ENCODE data around the gene SAFB.
A peak's percentile ranks its signal among the peaks of the same experiment; 100 is the strongest.

Gene SAFB

DNA sequence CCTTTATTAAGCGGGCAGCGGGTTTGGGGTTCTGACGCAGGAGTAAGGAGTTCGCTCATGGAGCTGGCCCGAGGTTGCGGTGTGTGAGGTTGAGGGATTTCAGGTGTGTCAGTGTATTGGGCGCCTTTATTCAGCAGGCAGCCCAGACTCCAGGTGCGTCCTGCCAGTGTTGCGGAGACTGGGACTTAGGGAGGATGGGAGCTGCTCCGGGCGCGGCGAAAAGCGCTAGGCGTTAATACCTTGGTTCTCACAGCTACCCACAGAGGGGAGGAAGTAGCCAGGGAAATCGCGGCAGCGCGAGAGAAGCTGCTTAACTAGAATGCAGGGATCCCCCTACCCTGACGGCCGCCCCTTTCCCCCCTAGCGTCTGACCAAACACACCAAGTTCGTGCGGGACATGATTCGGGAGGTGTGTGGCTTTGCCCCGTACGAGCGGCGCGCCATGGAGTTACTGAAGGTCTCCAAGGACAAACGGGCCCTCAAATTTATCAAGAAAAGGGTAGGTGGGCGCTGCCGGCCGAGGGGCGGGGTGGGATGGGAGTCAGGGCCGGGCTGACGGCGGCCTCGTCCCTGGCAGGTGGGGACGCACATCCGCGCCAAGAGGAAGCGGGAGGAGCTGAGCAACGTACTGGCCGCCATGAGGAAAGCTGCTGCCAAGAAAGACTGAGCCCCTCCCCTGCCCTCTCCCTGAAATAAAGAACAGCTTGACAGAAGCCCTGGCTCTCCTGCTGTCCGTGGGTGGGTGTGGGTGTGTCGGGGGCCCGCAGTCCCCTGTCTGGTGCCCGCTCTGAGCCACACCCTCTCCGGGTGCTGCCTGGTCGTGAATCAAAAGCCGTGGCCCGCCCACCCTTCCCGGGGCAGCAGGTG, 68.3 kb downstream of the SAFB start:
- DNase-seq, result peak; percentile 23 to 46 (median 29)
- peaks cover 72% of the 10 kb centered on the region for H3K36me3 Mint-ChIP-seq (ENCODE audit: insufficient read depth)
- no peak for ATAC-seq (replicated peaks)
- peak overlapping the region; percentile 94 to 98 for H3K27ac Mint-ChIP-seq
- peaks cover 19 to 30% of the 10 kb centered on the region in 2 donors for H3K4me1 Mint-ChIP-seq (ENCODE audit: low read depth in 2 of 2)
- peak overlapping the region; percentile 96 to 98 for H3K4me3 Mint-ChIP-seq
- no peaks in the 10 kb centered on the region for H3K9me3 Mint-ChIP-seq
- no peaks in the 10 kb centered on the region for H3K27me3 Mint-ChIP-seq

DNA sequence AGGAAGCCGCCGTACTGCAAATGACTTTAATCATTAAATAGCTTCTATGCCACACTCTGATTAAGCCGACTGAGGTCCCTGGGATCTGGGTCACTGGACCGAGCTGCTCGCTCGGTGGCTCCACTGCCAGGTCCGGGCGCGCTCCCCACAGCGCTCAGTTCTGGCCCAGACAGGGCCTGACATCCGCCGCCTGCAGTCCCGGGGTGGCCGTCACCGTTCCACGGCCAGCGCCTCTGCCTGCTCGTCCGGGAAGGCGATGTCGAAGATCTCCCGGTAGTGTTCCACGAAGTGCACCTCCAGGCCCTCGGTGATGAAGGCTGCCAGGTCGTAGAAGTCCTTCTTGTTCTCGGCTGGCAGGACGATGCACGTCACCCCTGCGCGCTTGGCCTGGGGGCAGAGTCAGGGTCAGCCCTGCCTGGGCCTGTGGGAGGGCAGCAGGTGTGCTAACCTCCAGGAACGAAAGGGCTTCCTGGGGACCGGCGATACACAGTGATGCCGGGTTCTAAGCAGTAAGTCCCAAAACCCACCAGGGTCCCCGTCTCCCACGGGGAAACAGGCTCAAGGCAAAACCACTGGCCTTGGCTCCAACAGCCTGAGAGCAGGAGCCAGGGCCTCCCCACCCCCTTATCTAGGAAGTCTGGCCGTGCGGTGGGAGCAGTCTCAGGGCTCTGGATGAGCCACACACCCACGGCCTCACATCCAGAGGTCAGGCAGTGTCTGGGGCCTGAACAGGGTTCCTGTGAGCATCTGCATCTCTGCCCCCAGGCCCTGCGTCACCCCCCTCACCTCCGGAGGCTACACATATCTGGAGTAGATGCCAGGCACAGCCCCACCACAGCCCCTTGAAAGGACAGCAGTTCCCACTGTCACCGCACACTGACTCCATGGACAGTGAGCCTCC, 69.2 kb downstream of the SAFB start:
- no peak for DNase-seq
- Mint-ChIP-seq H3K27me3 (no peaks in the 10 kb centered on the region), H3K36me3 (ENCODE audit: insufficient read depth) (peaks cover 81% of the 10 kb centered on the region), H3K4me1 (ENCODE audit: low read depth in 2 of 2) (peaks cover 14 to 30% of the 10 kb centered on the region in 2 donors), H3K4me3 (peak overlapping the region; percentile 96 to 98), H3K9me3 (no peaks in the 10 kb centered on the region), H3K27ac (peak overlapping the region; percentile 94 to 98)
- no peak for ATAC-seq (replicated peaks)

DNA sequence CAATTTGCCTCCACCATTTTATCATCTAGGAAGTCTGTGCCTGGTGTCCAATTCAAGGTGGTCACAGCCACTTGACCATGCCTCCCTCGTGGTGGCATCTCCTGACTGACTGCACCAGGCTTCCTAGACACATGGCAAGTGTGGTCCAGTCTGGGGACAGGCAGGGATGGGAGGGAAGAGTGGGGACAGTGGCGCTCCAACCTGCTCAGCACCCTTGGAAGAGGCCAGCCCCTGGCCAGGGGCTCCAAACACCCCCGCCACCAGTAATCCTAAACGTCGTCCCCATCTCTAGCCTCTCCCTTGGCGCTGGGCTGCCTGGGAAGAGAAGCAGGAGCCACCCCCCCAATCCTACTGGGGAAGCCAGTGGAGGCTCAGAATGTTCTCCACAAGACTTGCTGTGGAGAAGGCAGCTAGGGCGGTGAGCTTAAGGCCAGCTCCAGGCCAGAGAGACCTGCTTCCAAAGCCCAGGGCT, 69.9 kb downstream of the SAFB start:
- DNase-seq (no peak), ATAC-seq (replicated peaks) (no peak)
- H3K27me3 Mint-ChIP-seq, result no peaks in the 10 kb centered on the region
- H3K4me3 Mint-ChIP-seq, result peak overlapping the region; percentile 53 to 55
- peaks cover 86% of the 10 kb centered on the region for H3K36me3 Mint-ChIP-seq (ENCODE audit: insufficient read depth)
- peaks cover 14 to 30% of the 10 kb centered on the region in 2 donors for H3K4me1 Mint-ChIP-seq (ENCODE audit: low read depth in 2 of 2)
- no peaks in the 10 kb centered on the region for H3K9me3 Mint-ChIP-seq
- peak overlapping the region in 1 of 2 donors; percentile 98 for H3K27ac Mint-ChIP-seq

DNA sequence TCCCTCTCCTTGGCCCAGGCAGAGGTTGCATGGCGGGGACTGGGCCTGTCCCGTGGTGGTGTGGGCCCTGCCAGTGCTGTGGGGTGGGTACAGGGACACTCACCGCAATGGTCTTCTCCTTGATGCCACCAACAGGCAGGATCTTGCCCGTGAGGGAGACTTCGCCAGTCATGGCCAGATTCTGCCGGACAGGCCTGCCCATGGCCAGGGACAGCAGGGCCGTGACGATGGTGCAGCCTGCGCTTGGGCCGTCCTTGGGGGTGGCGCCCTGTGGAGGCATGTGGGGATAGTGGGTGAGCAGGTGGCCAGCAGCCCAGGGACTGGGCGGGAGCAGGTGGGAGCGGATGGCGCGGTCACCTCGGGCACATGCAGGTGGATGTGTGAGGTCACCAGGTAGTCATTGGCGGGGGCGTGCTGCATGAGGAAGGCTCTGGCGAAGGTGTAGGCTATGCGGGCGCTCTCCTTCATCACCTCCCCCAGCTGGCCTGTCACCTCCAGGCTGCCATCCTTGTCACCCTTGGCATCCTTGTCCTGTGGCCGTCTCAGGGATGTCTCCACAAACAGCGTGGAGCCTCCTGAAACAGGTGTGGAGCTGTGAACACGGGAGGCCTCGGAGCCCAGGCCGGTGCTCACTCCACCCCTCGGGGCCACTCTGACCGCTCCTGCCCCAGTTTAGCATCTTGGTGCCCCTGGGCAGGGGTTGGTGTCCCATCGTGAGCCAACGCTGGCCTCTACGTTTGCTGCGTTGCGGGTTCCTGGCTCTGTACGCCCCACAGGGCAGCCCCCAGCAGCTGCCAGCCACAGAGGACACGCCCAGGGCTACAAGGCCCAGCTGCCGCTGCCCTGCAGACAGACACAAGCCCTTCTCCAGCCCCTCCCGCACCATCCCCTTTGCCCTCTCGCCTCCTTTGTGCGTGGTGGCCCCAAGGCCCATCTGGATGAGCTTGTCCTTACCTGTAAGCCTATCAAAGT, 70.6 kb downstream of the SAFB start:
- Mint-ChIP-seq H3K4me3 (peak overlapping the region; percentile 53 to 55), H3K27ac (peak overlapping the region; percentile 25 to 98)
- no peak for DNase-seq

DNA sequence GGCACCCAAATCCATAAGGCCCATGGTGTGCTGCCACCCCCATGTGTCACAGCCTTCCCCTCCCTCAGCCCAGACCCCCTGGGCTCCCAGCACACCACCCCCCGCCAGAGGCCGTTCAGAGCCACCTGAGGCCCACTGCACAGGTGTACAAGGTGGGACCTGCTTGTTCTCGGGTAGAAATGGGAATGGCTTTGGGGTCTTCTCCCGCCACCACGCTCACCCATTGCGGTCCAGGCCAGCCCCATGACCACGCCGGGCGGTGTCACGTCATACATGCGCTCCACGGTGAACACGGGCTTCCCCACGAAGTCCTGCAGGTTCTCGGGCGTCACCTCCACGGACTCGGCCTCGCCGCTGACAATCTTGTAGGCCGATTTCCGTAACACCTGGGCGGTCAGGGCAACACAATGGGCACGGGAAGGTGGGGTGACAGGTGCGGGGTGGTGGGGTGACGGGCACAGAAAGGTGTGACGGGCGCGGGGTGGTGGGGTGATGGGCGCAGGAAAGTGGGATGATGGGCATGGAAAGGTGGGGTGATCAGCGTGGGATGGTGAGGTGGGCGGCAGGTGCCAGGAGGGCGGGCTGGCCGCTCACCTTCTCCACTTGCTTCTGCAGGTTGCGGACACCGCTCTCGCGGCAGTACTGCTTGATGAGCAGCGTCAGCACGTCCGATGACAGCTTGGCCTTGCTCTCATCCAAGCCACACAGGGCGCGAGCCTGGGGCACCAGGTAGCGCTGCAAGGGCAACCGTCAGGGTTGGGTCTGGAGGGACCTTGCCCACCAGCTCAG, 71.5 kb downstream of the SAFB start:
- H3K4me3 Mint-ChIP-seq, result no peak overlapping the region

More for the DNA sequence above, 70.6 kb downstream of the SAFB start:
- Mint-ChIP-seq H3K27me3 (no peaks in the 10 kb centered on the region), H3K36me3 (ENCODE audit: insufficient read depth) (peaks cover 86% of the 10 kb centered on the region), H3K4me1 (ENCODE audit: low read depth in 2 of 2) (peaks cover 10 to 26% of the 10 kb centered on the region in 2 donors), H3K9me3 (no peaks in the 10 kb centered on the region)
- ATAC-seq (replicated peaks), result no peak

DNA sequence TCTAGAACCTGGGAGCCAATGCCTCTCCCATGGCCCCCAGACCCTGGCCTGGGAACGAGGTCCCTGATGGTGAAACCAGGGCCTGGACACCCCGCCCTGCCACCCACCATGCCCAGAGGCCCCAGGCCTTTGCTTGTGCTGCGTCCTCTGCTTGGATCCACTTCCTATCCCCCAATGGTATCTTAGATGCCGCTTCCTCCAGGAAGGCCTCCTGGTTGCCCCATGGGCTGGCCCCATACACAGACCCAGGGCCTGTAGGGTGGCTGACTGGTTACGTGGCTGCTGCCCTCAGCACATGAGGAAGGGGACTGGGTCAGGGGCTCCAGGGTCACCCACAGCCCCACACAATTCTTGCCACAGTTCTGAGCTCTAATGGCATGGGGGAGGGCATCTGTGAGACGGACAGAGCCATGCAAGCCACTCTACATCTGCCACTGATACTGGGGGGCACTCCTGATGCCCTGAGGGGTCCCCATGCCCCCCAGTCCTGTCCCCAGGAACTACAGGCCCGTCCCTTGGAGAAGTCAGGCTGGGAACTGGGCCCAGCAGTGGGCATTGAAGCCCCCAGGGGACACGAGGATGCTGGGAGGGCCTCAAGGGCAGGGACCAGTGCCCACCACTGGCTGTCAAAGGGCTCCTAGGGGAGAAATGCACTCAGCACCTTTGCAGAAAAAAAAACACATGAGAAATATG, 72.2 kb downstream of the SAFB start:
- H3K4me3 Mint-ChIP-seq, result peak overlapping the region in 1 of 2 donors; percentile 19
- H3K27me3 Mint-ChIP-seq, result no peaks in the 10 kb centered on the region
- ATAC-seq (replicated peaks) (no peak), DNase-seq (no peak)
- H3K4me1 Mint-ChIP-seq (ENCODE audit: low read depth in 2 of 2), result peaks cover 10 to 21% of the 10 kb centered on the region in 2 donors
- H3K9me3 Mint-ChIP-seq, result no peaks in the 10 kb centered on the region
- H3K36me3 Mint-ChIP-seq (ENCODE audit: insufficient read depth), result peaks cover 91% of the 10 kb centered on the region
- H3K27ac Mint-ChIP-seq, result peak overlapping the region in 1 of 2 donors; percentile 10

More for the DNA sequence above, 71.5 kb downstream of the SAFB start:
- Mint-ChIP-seq H3K9me3 (no peaks in the 10 kb centered on the region), H3K36me3 (ENCODE audit: insufficient read depth) (peaks cover 94% of the 10 kb centered on the region), H3K27me3 (no peaks in the 10 kb centered on the region), H3K4me1 (ENCODE audit: low read depth in 2 of 2) (peaks cover 10 to 25% of the 10 kb centered on the region in 2 donors), H3K27ac (peak overlapping the region; percentile 25 to 98)
- ATAC-seq (replicated peaks) (no peak), DNase-seq (no peak)

DNA sequence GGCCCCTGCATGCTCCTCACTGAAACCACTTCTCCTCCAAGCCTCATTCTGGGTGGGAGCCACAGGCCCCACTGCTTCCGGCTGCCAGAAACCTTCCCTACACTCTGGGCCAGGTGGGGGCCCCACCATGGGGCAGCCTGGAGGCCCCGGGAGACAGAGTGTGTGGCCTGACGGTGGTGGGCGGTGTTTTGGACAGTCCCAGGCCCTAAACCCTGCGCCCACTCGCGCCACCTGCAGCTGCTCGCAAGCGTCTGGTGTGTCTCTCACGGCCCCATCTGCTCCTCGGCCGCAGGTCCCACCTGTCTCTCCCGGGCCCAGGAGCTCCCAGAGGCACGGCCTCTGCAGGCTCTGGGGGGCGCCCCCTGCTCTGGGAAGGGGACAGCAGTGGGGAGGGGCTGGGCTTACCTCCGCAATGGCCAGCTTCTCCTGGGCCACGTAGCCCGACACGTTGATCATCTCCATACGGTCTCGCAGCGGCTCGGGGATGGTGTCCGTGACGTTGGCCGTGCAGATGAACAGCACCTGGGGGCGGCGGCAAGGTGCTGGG, 72.8 kb downstream of the SAFB start:
- H3K4me3 Mint-ChIP-seq, result no peak overlapping the region
- DNase-seq (no peak), ATAC-seq (replicated peaks) (no peak)
- H3K36me3 Mint-ChIP-seq (ENCODE audit: insufficient read depth), result peaks cover 91% of the 10 kb centered on the region
- no peaks in the 10 kb centered on the region for H3K27me3 Mint-ChIP-seq
- no peak overlapping the region for H3K27ac Mint-ChIP-seq
- no peaks in the 10 kb centered on the region for H3K9me3 Mint-ChIP-seq
- peaks cover 4 to 15% of the 10 kb centered on the region in 2 donors for H3K4me1 Mint-ChIP-seq (ENCODE audit: low read depth in 2 of 2)

DNA sequence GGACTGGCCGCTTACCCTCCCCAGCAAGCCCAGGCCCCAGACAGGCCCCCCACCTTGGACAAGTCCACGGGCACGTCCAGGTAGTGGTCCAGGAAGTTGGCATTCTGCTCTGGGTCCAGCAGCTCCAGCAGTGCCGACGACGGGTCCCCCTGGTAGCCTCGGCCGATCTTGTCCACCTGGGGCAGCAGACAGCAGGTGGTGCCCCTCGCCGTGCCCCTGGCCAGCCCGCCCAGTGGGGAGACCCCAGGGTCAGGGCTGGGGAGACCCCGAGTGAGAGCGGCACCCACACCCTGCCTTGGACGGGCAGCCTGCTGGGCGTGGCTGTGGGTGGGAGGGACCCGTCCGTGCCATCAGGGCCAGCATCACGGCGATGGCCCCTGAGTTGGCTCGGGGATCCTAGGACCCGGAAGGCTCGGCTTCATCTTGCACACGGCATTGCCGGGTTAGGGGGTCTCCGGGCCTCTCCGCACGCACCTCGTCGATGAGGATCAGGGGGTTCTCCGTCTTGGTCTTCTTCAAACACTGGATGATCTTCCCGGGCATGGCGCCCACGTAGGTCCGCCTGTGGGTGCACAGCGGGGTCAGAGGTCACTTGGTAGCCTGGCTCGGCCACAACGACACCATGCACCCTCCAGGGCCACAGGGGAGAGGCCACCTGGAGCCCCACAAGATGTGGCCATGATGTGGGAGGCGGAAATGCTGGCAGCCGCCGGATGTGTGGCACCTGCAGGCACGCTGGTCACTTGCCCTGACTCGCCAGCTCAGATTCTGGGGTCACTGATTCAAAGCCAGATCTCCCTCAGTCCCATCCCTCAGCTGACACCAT, 73.5 kb downstream of the SAFB start:
- DNase-seq, result no peak
- H3K9me3 Mint-ChIP-seq, result no peaks in the 10 kb centered on the region
- peaks cover 0 to 10% of the 10 kb centered on the region in 2 donors for H3K4me1 Mint-ChIP-seq (ENCODE audit: low read depth in 2 of 2)
- no peak overlapping the region for H3K4me3 Mint-ChIP-seq
- no peak for ATAC-seq (replicated peaks)
- no peaks in the 10 kb centered on the region for H3K27me3 Mint-ChIP-seq
- peak overlapping the region in 1 of 2 donors; percentile 53 for H3K27ac Mint-ChIP-seq
- peaks cover 92% of the 10 kb centered on the region for H3K36me3 Mint-ChIP-seq (ENCODE audit: insufficient read depth)

DNA sequence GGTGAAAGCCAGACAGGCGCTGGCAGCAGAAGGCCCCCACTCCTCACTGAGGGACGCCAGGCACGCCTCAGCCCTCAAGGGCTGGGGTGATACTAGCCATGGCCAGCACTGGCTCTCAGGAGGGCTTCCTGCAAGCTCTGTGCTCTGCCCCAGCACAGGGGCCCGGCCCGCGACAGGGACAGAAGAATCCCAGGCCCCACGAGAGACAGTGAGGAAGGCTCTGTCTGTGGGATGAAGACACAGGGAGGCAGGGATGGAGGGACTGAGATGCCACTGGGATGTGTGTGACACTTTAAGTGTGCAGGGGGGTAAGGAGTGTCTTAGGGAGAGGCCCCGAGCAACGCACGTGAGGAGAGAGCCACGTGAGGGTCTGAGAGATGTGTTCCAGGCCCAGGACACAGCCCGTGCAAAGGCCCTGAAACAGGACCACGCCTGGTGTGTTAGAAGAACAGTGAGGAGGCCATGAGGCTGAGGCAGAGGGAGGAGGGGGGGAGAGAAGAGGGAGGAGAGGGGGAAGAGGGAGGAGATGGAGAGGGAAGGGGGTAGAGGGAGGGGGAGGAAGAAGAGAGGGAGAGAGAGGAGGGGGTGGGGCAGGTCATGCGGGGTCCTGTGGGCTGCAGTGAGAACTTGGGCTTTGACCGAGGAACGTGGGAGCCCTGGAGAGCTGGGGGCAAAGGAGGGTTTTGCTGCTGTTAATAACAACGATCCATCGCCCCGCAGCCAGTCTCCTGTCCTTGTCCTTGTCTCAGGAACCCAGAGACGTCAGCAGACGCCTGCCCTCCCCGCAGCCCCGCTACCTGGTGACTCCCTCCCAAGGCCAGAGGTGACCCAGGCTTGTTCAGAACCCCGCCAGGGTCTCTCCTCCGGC, 74.4 kb downstream of the SAFB start:
- no peak for DNase-seq
- Mint-ChIP-seq H3K27ac (peak overlapping the region in 1 of 2 donors; percentile 53), H3K9me3 (no peaks in the 10 kb centered on the region), H3K4me3 (no peak overlapping the region), H3K4me1 (ENCODE audit: low read depth in 2 of 2) (peaks cover 0 to 9% of the 10 kb centered on the region in 2 donors), H3K27me3 (no peaks in the 10 kb centered on the region), H3K36me3 (ENCODE audit: insufficient read depth) (peaks cover 88% of the 10 kb centered on the region)
- ATAC-seq (replicated peaks), result no peak

DNA sequence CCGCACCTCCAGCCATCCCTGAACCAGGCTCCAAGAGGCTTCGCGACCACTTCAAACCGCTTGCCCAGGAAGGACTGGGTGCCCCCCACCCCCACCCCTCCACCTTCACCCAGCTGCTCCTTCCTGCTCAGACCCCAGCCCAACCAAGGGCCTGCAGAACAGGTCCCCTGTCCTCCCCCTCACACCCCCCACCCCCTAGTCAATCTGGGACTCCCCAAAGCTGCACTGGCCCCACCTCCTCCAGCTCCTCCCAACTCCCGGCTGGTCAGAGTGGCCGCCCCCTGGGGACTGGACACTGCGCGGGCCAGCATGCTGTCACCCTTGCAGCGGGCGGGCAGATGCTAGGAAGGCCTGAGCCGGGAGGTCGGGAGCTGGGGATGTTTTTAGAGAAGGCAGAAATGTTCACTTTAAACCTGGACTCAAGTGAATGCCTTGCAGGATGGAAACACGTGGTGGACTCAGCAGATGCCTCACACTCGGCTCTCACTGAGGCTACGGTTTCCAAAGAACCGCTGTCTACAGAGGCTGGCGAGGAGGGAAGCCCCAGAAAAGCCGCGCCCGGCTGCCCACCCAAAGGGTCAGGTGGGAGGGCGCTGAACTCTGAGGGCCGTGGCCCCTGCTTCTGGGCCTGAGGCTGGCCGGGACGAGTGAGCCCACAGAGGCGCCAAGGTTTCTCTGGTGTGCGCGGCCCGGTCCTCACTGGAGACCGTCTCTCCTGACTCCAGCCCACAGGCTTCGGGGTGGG, 75.2 kb downstream of the SAFB start:
- no peak for ATAC-seq (replicated peaks)
- H3K36me3 Mint-ChIP-seq (ENCODE audit: insufficient read depth), result peaks cover 86% of the 10 kb centered on the region
- H3K4me3 Mint-ChIP-seq, result no peak overlapping the region

More for the DNA sequence above, 75.2 kb downstream of the SAFB start:
- Mint-ChIP-seq H3K27me3 (no peaks in the 10 kb centered on the region), H3K9me3 (no peaks in the 10 kb centered on the region), H3K4me1 (ENCODE audit: low read depth in 2 of 2) (peaks cover 0 to 2% of the 10 kb centered on the region in 2 donors), H3K27ac (no peak overlapping the region)
- no peak for DNase-seq
